Activated naive CD8-positive, alpha-beta T cell (primary cell): Measurements from ENCODE around the gene GRAMD4.

Experiments
- H3K27ac Mint-ChIP-seq: one replicate; pipeline ENCODE4 v1.8.0; 2021; ENCODE audit warnings: mixed read lengths
- H3K27me3 Mint-ChIP-seq: one replicate; pipeline ENCODE4 v1.8.0; 2021; ENCODE audit warnings: mixed read lengths
- H3K36me3 Mint-ChIP-seq: one replicate; pipeline ENCODE4 v1.8.0; 2021; ENCODE audit warnings: mixed read lengths
- H3K4me1 Mint-ChIP-seq: one replicate; pipeline ENCODE4 v1.8.0; 2021; ENCODE audit warnings: low read depth, mixed read lengths
- H3K4me3 Mint-ChIP-seq: one replicate; pipeline ENCODE4 v1.8.0; 2021; ENCODE audit warnings: mild to moderate bottlenecking, mixed read lengths
- H3K9me3 Mint-ChIP-seq: one replicate; pipeline ENCODE4 v1.8.0; 2021; ENCODE audit warnings: low read depth, mixed read lengths

Gene GRAMD4

GRCh38 chr22:46619830-46620501 is at the start of gene GRAMD4:
Gene GRAMD4, plus strand, starts transcription at chr22:46620386. Its CDS starts 6,414 bp downstream, at chr22:46626800.
- Mint-ChIP-seq H3K27me3 (no peaks in the 10 kb centered on the region), H3K9me3 (no peaks in the 10 kb centered on the region), H3K4me1 (no peaks in the 10 kb centered on the region), H3K36me3 (no peaks in the 10 kb centered on the region), H3K4me3 (no peak within 1 kb of the TSS), H3K27ac (no peak within 1 kb of the TSS)

- peaks cover 10% of the 10 kb centered on the region for H3K4me1 Mint-ChIP-seq
- H3K4me3 Mint-ChIP-seq = no peak overlapping the region
- no peaks in the 10 kb centered on the region for H3K27me3 Mint-ChIP-seq
- H3K36me3 Mint-ChIP-seq = no peaks in the 10 kb centered on the region
- H3K27ac Mint-ChIP-seq = no peak overlapping the region
- H3K9me3 Mint-ChIP-seq = no peaks in the 10 kb centered on the region
Measured at GRCh38 chr22:46571642-46572250, 48.4 kb upstream of the GRAMD4 start.

- Mint-ChIP-seq H3K9me3 (no peaks in the 10 kb centered on the region), H3K4me3 (no peak overlapping the region), H3K27ac (no peak overlapping the region), H3K4me1 (peaks cover 15% of the 10 kb centered on the region), H3K36me3 (no peaks in the 10 kb centered on the region), H3K27me3 (no peaks in the 10 kb centered on the region)
Measured at GRCh38 chr22:46572911-46573780, 47.0 kb upstream of the GRAMD4 start.

- no peak overlapping the region for H3K27ac Mint-ChIP-seq
- H3K4me1 Mint-ChIP-seq = peaks cover 19% of the 10 kb centered on the region
- H3K36me3 Mint-ChIP-seq = no peaks in the 10 kb centered on the region
Measured at GRCh38 chr22:46573781-46574437, 46.3 kb upstream of the GRAMD4 start.

GRCh38 chr22:46574438-46574992 is 45.7 kb upstream of the GRAMD4 start:
- H3K27me3 Mint-ChIP-seq = no peaks in the 10 kb centered on the region
- H3K36me3 Mint-ChIP-seq = no peaks in the 10 kb centered on the region
- peak overlapping the region; percentile 64 for H3K27ac Mint-ChIP-seq
- H3K4me3 Mint-ChIP-seq = peak overlapping the region; percentile 76
- H3K4me1 Mint-ChIP-seq = peaks cover 22% of the 10 kb centered on the region
- H3K9me3 Mint-ChIP-seq = no peaks in the 10 kb centered on the region

More at GRCh38 chr22:46573781-46574437, 46.3 kb upstream of the GRAMD4 start:
- no peaks in the 10 kb centered on the region for H3K27me3 Mint-ChIP-seq
- no peak overlapping the region for H3K4me3 Mint-ChIP-seq
- no peaks in the 10 kb centered on the region for H3K9me3 Mint-ChIP-seq

- H3K27me3 Mint-ChIP-seq = no peaks in the 10 kb centered on the region
- no peaks in the 10 kb centered on the region for H3K9me3 Mint-ChIP-seq
- no peaks in the 10 kb centered on the region for H3K36me3 Mint-ChIP-seq
- peak overlapping the region; percentile 87 for H3K4me3 Mint-ChIP-seq
- H3K27ac Mint-ChIP-seq = peak overlapping the region; percentile 76
- peaks cover 22% of the 10 kb centered on the region for H3K4me1 Mint-ChIP-seq
Measured at GRCh38 chr22:46574993-46575910, 44.9 kb upstream of the GRAMD4 start.

GRCh38 chr22:46575911-46576555 is 44.2 kb upstream of the GRAMD4 start:
- no peaks in the 10 kb centered on the region for H3K36me3 Mint-ChIP-seq
- peak overlapping the region; percentile 87 for H3K4me3 Mint-ChIP-seq
- peaks cover 24% of the 10 kb centered on the region for H3K4me1 Mint-ChIP-seq
- H3K9me3 Mint-ChIP-seq = no peaks in the 10 kb centered on the region
- H3K27me3 Mint-ChIP-seq = no peaks in the 10 kb centered on the region
- H3K27ac Mint-ChIP-seq = peak overlapping the region; percentile 82

- H3K36me3 Mint-ChIP-seq = no peaks in the 10 kb centered on the region
- H3K27me3 Mint-ChIP-seq = no peaks in the 10 kb centered on the region
- H3K4me3 Mint-ChIP-seq = peak overlapping the region; percentile 87
- no peaks in the 10 kb centered on the region for H3K9me3 Mint-ChIP-seq
- H3K4me1 Mint-ChIP-seq = peaks cover 29% of the 10 kb centered on the region
- no peak overlapping the region for H3K27ac Mint-ChIP-seq
Measured at GRCh38 chr22:46576556-46577367, 43.4 kb upstream of the GRAMD4 start.

GRCh38 chr22:46577368-46578249 is 42.6 kb upstream of the GRAMD4 start:
- H3K27ac Mint-ChIP-seq = peak overlapping the region; percentile 84

GRCh38 chr22:46578251-46578823 is 41.8 kb upstream of the GRAMD4 start:
- Mint-ChIP-seq H3K27ac (peak overlapping the region; percentile 84), H3K27me3 (no peaks in the 10 kb centered on the region), H3K9me3 (no peaks in the 10 kb centered on the region), H3K4me1 (peaks cover 29% of the 10 kb centered on the region), H3K4me3 (peak overlapping the region; percentile 93), H3K36me3 (no peaks in the 10 kb centered on the region)

More at GRCh38 chr22:46577368-46578249, 42.6 kb upstream of the GRAMD4 start:
- Mint-ChIP-seq H3K9me3 (no peaks in the 10 kb centered on the region), H3K36me3 (no peaks in the 10 kb centered on the region), H3K4me3 (peak overlapping the region; percentile 93), H3K4me1 (peaks cover 29% of the 10 kb centered on the region), H3K27me3 (no peaks in the 10 kb centered on the region)

- Mint-ChIP-seq H3K9me3 (no peaks in the 10 kb centered on the region), H3K36me3 (no peaks in the 10 kb centered on the region), H3K27ac (peak overlapping the region; percentile 34), H3K4me3 (peak overlapping the region; percentile 93), H3K27me3 (no peaks in the 10 kb centered on the region), H3K4me1 (peaks cover 29% of the 10 kb centered on the region)
Measured at GRCh38 chr22:46578824-46579561, 41.2 kb upstream of the GRAMD4 start.
